ENCODE data around the gene WHAMM. TPM values are rescaled to one million over a fixed set of nuclear protein-coding genes. Genes with fewer than 3 reads are reported as not detected.

The WHAMM gene
- polyA plus RNA-seq, 1 donor (not counting 4 experiments of a cell fraction or from before 2014, with no cell fraction given): 4.7 TPM

DNA sequence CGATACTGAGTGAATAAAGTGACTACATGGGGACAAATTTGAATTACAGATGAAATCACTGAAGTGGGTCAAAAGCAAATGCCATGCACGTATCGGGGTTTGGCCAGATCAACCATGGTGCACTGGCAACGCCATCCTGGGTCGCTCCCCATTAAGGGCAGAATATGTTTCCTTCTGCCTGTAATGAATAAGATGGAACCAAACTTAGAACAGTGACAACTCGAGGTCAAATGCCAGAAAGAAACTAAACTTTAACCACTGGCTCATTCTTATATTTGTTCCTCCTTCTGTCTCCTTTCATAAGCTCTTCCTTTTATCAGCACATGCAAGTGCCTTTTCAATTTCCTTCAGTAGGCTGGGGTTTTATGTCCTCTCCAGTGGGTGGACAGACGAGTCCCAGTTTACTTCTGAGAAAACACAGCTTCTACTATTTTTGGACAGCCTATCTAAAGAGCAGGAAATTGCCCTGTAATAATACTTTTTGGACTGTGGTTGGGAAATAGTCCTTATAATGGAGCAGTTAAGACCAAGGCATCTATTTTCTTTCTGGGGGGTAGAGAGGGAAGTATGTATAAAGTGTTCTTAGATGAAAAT is 61.4 kb downstream of the WHAMM start:
- Histone ChIP-seq H3K4me3 (ENCODE audit: control insufficient read depth in 2 of 3, extremely low read depth in 1 of 3, insufficient read depth in 2 of 3, low read depth in 1 of 3, low read length in 3 of 3) (no peak overlapping the region), H3K4me2 (ENCODE audit: control insufficient read depth, extremely low read depth, insufficient read depth, low read depth, low read length) (no peak overlapping the region), H3K36me3 (ENCODE audit: control insufficient read depth in 2 of 2, extremely low read depth in 1 of 2, insufficient read depth in 2 of 2, low read length in 2 of 2) (no peaks in the 10 kb centered on the region), H2AFZ (ENCODE audit: control insufficient read depth, low read length) (no peak overlapping the region), H3K27ac (ENCODE audit: control insufficient read depth, insufficient read depth, low read length) (no peak overlapping the region), H4K20me1 (ENCODE audit: control insufficient read depth, extremely low read depth, insufficient read depth, low read length) (no peaks in the 10 kb centered on the region), H3K4me1 (ENCODE audit: control insufficient read depth, extremely low read depth, insufficient read depth, low read length) (peaks cover 3% of the 10 kb centered on the region), H3K9ac (ENCODE audit: control insufficient read depth, extremely low read depth, insufficient read depth, low read length) (no peak overlapping the region), H3K9me1 (ENCODE audit: control insufficient read depth, extremely low read depth, insufficient read depth, low read length) (no peaks in the 10 kb centered on the region), H3K27me3 (ENCODE audit: control insufficient read depth, extremely low read depth, insufficient read depth, low read length) (no peaks in the 10 kb centered on the region), H3K79me2 (ENCODE audit: control insufficient read depth, insufficient read depth, low read length) (no peaks in the 10 kb centered on the region), H3K9me3 (ENCODE audit: control insufficient read depth, low read depth, low read length) (no peaks in the 10 kb centered on the region)
- DNase-seq (ENCODE audit: low read depth, low spot score): no peak
- dilution Hi-C loops (cut with MboI; ENCODE audit: extremely low pct_ligation_motif_present, low sequenced_read_pairs): no loop called here
- FAIRE-seq: no peak
- TF ChIP-seq EZH2 (IDR thresholded peaks at IDR 0.05; ENCODE audit: low read length): no peak
- TF ChIP-seq CTCF (optimal IDR thresholded peaks at IDR 0.05 in 1 of 3, IDR thresholded peaks at IDR 0.05 in 1 of 3, conservative IDR thresholded peaks at IDR 0.05 in 1 of 3; ENCODE audit: extremely low read depth in 1 of 3, insufficient read depth in 2 of 3, low read length in 3 of 3): no peak

DNA sequence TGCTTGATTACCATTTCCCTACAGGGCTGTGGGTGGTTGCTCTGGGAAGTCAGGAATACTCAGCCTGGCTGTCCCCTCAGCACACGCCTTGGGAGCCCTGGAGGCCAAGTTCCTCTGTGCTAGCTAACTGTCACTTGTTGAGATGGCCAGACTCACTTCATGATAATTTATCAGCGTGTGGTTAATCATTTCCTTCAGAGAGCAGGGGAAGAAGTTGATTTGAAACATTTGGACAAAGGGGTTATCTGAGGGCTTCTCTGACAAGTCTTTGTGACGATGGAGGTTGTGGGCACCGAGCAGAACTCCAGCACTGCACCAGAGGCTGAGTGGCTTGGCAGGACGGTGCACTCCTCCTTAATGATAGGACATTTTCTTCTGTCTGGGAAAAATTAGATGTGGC is 61.9 kb downstream of the WHAMM start:
- DNase-seq (ENCODE audit: low read depth, low spot score): no peak

More for the DNA sequence above, 61.9 kb downstream of the WHAMM start:
- H3K4me1 ChIP-seq (ENCODE audit: control insufficient read depth, extremely low read depth, insufficient read depth, low read length): peaks cover 3% of the 10 kb centered on the region
- TF ChIP-seq EZH2 (IDR thresholded peaks at IDR 0.05; ENCODE audit: low read length) (no peak), CTCF (optimal IDR thresholded peaks at IDR 0.05 in 1 of 3, IDR thresholded peaks at IDR 0.05 in 1 of 3, conservative IDR thresholded peaks at IDR 0.05 in 1 of 3; ENCODE audit: extremely low read depth in 1 of 3, insufficient read depth in 2 of 3, low read length in 3 of 3) (no peak)
- no peaks in the 10 kb centered on the region for H4K20me1 ChIP-seq (ENCODE audit: control insufficient read depth, extremely low read depth, insufficient read depth, low read length)
- H3K9ac ChIP-seq (ENCODE audit: control insufficient read depth, extremely low read depth, insufficient read depth, low read length): no peak overlapping the region
- H3K36me3 ChIP-seq (ENCODE audit: control insufficient read depth in 2 of 2, extremely low read depth in 1 of 2, insufficient read depth in 2 of 2, low read length in 2 of 2): no peaks in the 10 kb centered on the region
- no peak overlapping the region for H3K27ac ChIP-seq (ENCODE audit: control insufficient read depth, insufficient read depth, low read length)
- no peaks in the 10 kb centered on the region for H3K27me3 ChIP-seq (ENCODE audit: control insufficient read depth, extremely low read depth, insufficient read depth, low read length)
- no peak for FAIRE-seq
- no peak overlapping the region for H2AFZ ChIP-seq (ENCODE audit: control insufficient read depth, low read length)
- no peaks in the 10 kb centered on the region for H3K9me3 ChIP-seq (ENCODE audit: control insufficient read depth, low read depth, low read length)
- dilution Hi-C loops (cut with MboI; ENCODE audit: extremely low pct_ligation_motif_present, low sequenced_read_pairs): no loop called here
- H3K4me2 ChIP-seq (ENCODE audit: control insufficient read depth, extremely low read depth, insufficient read depth, low read depth, low read length): no peak overlapping the region
- no peaks in the 10 kb centered on the region for H3K9me1 ChIP-seq (ENCODE audit: control insufficient read depth, extremely low read depth, insufficient read depth, low read length)
- no peak overlapping the region for H3K4me3 ChIP-seq (ENCODE audit: control insufficient read depth in 2 of 3, extremely low read depth in 1 of 3, insufficient read depth in 2 of 3, low read depth in 1 of 3, low read length in 3 of 3)
- no peaks in the 10 kb centered on the region for H3K79me2 ChIP-seq (ENCODE audit: control insufficient read depth, insufficient read depth, low read length)

All from keratinocyte (primary cell).